IMR-90 (cell line): ENCODE results near the gene LTB4R2. TPM values are rescaled to one million over a fixed set of nuclear protein-coding genes. Genes with fewer than 3 reads are reported as not detected.

Experiments used
- ATAC-seq: fragments of 200-7000 bp; cut with Tn5 transposase; 2 replicates; pipeline ENCODE4 v1.9.1; 2020; ENCODE audit warnings: low read depth, mild to moderate bottlenecking, moderate library complexity
- BruUV-seq: library from RNA; stranded (reverse); fragments of 400-500 nt; replicated peaks from 2 replicates; lab custom pipeline; 2021; lab: Mats Ljungman, UMichigan
- CTCF ChIA-PET: fragments of 300-600 bp; formaldehyde crosslinking; extraction: SDS; loops from one replicate; lab custom pipeline; 2021; ENCODE audit warnings: antibody characterized with exemption; lab: Yijun Ruan, JAX
- POLR2A ChIA-PET: fragments of 300-600 bp; sonication (Branson Sonifier 250); formaldehyde crosslinking; loops from one replicate; lab custom pipeline; 2022; ENCODE audit warnings: antibody characterized with exemption; ENCODE audit not compliant: unreplicated experiment; lab: Charles Lee
- DNase-seq: peaks from one replicate; pipeline ENCODE4 v3.0.0; 2013
- H2AFZ ChIP-seq: replicated peaks from 2 replicates; pipeline ENCODE3; 2013; ENCODE audit warnings: low read length, mild to moderate bottlenecking; ENCODE audit not compliant: poor library complexity
- H2AK5ac ChIP-seq: 2 replicates; pipeline ENCODE4 v1.6.1; 2013; ENCODE audit warnings: low read depth, low read length, inconsistent platforms
- H2AK9ac ChIP-seq: replicated peaks from 2 replicates; pipeline ENCODE3; 2013; ENCODE audit warnings: mild to moderate bottlenecking, low read depth, low read length, moderate library complexity; ENCODE audit not compliant: poor library complexity
- H2BK120ac ChIP-seq: 2 replicates; pipeline ENCODE4 v1.6.1; 2013; ENCODE audit warnings: low read depth, low read length, inconsistent platforms
- H2BK15ac ChIP-seq: 3 replicates; pipeline ENCODE4 v1.6.1; 2013; ENCODE audit warnings: low read depth, low read length, inconsistent platforms
- H2BK20ac ChIP-seq: 2 replicates; pipeline ENCODE4 v1.6.1; 2013; ENCODE audit warnings: low read depth, mild to moderate bottlenecking, inconsistent platforms, low read length, moderate library complexity
- H2BK5ac ChIP-seq: 2 replicates; pipeline ENCODE4 v1.6.1; 2013; ENCODE audit warnings: mild to moderate bottlenecking, low read depth, low read length, inconsistent platforms; ENCODE audit not compliant: poor library complexity, severe bottlenecking
- H3K14ac ChIP-seq: replicated peaks from 2 replicates; pipeline ENCODE4 v1.6.1; 2013; ENCODE audit warnings: low read depth, low read length, inconsistent platforms
- H3K18ac ChIP-seq: 2 replicates; pipeline ENCODE4 v1.6.1; 2013; ENCODE audit warnings: low read depth, low read length, control low read depth
- H3K23ac ChIP-seq: 2 replicates; pipeline ENCODE4 v1.6.1; 2013; ENCODE audit warnings: low read depth, low read length, inconsistent platforms
- H3K27ac ChIP-seq: 2 replicates; pipeline ENCODE4 v1.5.1; 2013; ENCODE audit warnings: mild to moderate bottlenecking, control low read depth, low read length; ENCODE audit not compliant: insufficient read depth
- H3K27me3 ChIP-seq: 2 replicates; pipeline ENCODE4 v1.6.1; 2013; ENCODE audit warnings: low read length; ENCODE audit not compliant: control insufficient read depth, insufficient read depth
- H3K36me3 ChIP-seq: 2 replicates; pipeline ENCODE4 v1.6.1; 2013; ENCODE audit warnings: low read length, mixed read lengths; ENCODE audit not compliant: control insufficient read depth, insufficient read depth
- H3K4ac ChIP-seq: 2 replicates; pipeline ENCODE4 v1.6.1; 2013; ENCODE audit warnings: low read depth, low read length, inconsistent platforms
- H3K4me1 ChIP-seq: 2 replicates; pipeline ENCODE4 v1.6.1; 2013; ENCODE audit warnings: low read length, mixed read lengths; ENCODE audit not compliant: control insufficient read depth, insufficient read depth
- H3K4me2 ChIP-seq: 2 replicates; pipeline ENCODE4 v1.6.1; 2013; ENCODE audit warnings: low read depth, mild to moderate bottlenecking, control low read depth, low read length, moderate library complexity
- H3K4me3 ChIP-seq: 2 replicates; pipeline ENCODE4 v1.5.1; 2013; ENCODE audit warnings: low read depth, mild to moderate bottlenecking, control low read depth, low read length, moderate library complexity; ENCODE audit not compliant: insufficient read depth
- H3K56ac ChIP-seq: 2 replicates; pipeline ENCODE4 v1.6.1; 2013; ENCODE audit warnings: low read length, inconsistent platforms; ENCODE audit not compliant: insufficient read depth; ENCODE audit errors: extremely low read depth
- H3K79me1 ChIP-seq, 2 experiments: 2 replicates each; pipeline ENCODE4 v1.6.1; 2013; ENCODE audit warnings: low read length in 2 of 2, inconsistent platforms in 1 of 2, low read depth in 1 of 2
- H3K9ac ChIP-seq: 2 replicates; pipeline ENCODE4 v1.6.1; 2013; ENCODE audit warnings: low read depth, low read length, control low read depth
- H3K9me1 ChIP-seq: 2 replicates; pipeline ENCODE4 v1.6.1; 2013; ENCODE audit warnings: low read length, inconsistent platforms; ENCODE audit not compliant: insufficient read depth
- H3K9me3 ChIP-seq: 2 replicates; pipeline ENCODE4 v1.6.1; 2013; ENCODE audit warnings: low read length; ENCODE audit not compliant: control insufficient read depth, insufficient read depth
- H4K20me1 ChIP-seq: 2 replicates; pipeline ENCODE4 v1.6.1; 2013; ENCODE audit warnings: low read length, inconsistent platforms; ENCODE audit not compliant: insufficient read depth
- H4K5ac ChIP-seq: 2 replicates; pipeline ENCODE4 v1.6.1; 2013; ENCODE audit warnings: mild to moderate bottlenecking, low read depth, low read length, control low read depth
- H4K8ac ChIP-seq, 2 experiments: 2 replicates each; pipeline ENCODE4 v1.6.1; 2013; ENCODE audit warnings: low read depth in 2 of 2, low read length in 2 of 2, control low read depth in 1 of 2, inconsistent platforms in 1 of 2
- H4K91ac ChIP-seq: 2 replicates; pipeline ENCODE4 v1.6.1; 2013; ENCODE audit warnings: low read depth, low read length, inconsistent platforms; ENCODE audit not compliant: insufficient read depth
- BHLHE40 ChIP-seq: fragments of 150-350 bp; IDR thresholded peaks from 2 replicates; pipeline ENCODE4 v1.6.1; 2016; ENCODE audit warnings: mild to moderate bottlenecking, low read depth, low read length
- CEBPB ChIP-seq: IDR thresholded peaks from 2 replicates; pipeline ENCODE4 v1.6.1; 2012; ENCODE audit warnings: low read depth, low read length, improper control_type of control experiment
- CTCF ChIP-seq: conservative IDR thresholded peaks from 2 replicates; pipeline ENCODE4 v1.5.1; 2012; ENCODE audit warnings: mild to moderate bottlenecking, low read depth, low read length, improper control_type of control experiment
- ELK1 ChIP-seq: fragments of 150-350 bp; IDR thresholded peaks from 2 replicates; pipeline ENCODE4 v1.6.1; 2016; ENCODE audit warnings: low read depth, mild to moderate bottlenecking, low read length, moderate library complexity, borderline replicate concordance
- FOS ChIP-seq: fragments of 150-350 bp; IDR thresholded peaks from 2 replicates; pipeline ENCODE4 v1.6.1; 2016; ENCODE audit warnings: low read depth, low read length
- MAFK ChIP-seq: IDR thresholded peaks from 2 replicates; pipeline ENCODE4 v1.6.1; 2012; ENCODE audit warnings: low read depth, low read length, improper control_type of control experiment
- MAZ ChIP-seq: IDR thresholded peaks from 2 replicates; pipeline ENCODE4 v1.6.1; 2012; ENCODE audit warnings: low read depth, mild to moderate bottlenecking, low read length, improper control_type of control experiment, moderate library complexity, borderline replicate concordance
- MXI1 ChIP-seq: IDR thresholded peaks from 2 replicates; pipeline ENCODE4 v1.6.1; 2012; ENCODE audit warnings: low read depth, mild to moderate bottlenecking, low read length, moderate library complexity, borderline replicate concordance
- POLR2A ChIP-seq: IDR thresholded peaks from 2 replicates; pipeline ENCODE4 v1.6.1; 2012; ENCODE audit warnings: mild to moderate bottlenecking, low read depth, low read length
- RAD21 ChIP-seq: IDR thresholded peaks from 2 replicates; pipeline ENCODE4 v1.6.1; 2012; ENCODE audit warnings: low read length, improper control_type of control experiment
- RCOR1 ChIP-seq: IDR thresholded peaks from 2 replicates; pipeline ENCODE4 v1.6.1; 2012; ENCODE audit warnings: mild to moderate bottlenecking, low read length, improper control_type of control experiment; ENCODE audit not compliant: insufficient replicate concordance
- RFX5 ChIP-seq: IDR thresholded peaks from 2 replicates; pipeline ENCODE4 v1.8.0; 2012; ENCODE audit warnings: low read depth, mild to moderate bottlenecking, low read length, moderate library complexity
- SMC3 ChIP-seq: fragments of 150-350 bp; IDR thresholded peaks from 2 replicates; pipeline ENCODE4 v1.6.1; 2016; ENCODE audit warnings: low read depth, mild to moderate bottlenecking, antibody characterized with exemption, low read length, moderate library complexity
- USF2 ChIP-seq: fragments of 150-350 bp; IDR thresholded peaks from 2 replicates; pipeline ENCODE4 v1.6.1; 2017; ENCODE audit warnings: mild to moderate bottlenecking, antibody characterized with exemption, low read length, low read depth
- WGBS, 2 experiments: methylation state at CpG; one replicate each; pipeline versions ENCODE4 v1.1.5 to v1.1.7; 2013; ENCODE audit warnings: missing lambda C conversion rate in 2 of 2; ENCODE audit not compliant: insufficient read length in 1 of 2; ENCODE audit errors: extremely low coverage in 2 of 2; 5-methylcytosine and 5-hydroxymethylcytosine counted together
- dilution Hi-C: fragments of 300-500 bp; cut with HindIII; formaldehyde crosslinking; loops from one replicate; pipeline ENCODE4 v1.14.3; 2018; ENCODE audit warnings: low sequenced_read_pairs; ENCODE audit not compliant: unreplicated experiment
- in situ Hi-C: fragments of 300-500 bp; cut with MboI; formaldehyde crosslinking; loops from 3 replicates; pipeline ENCODE4 v1.14.3; 2019; ENCODE audit warnings: low sequenced_read_pairs, inconsistent platforms, mixed read lengths
- intact Hi-C: fragments of 100-400 bp; cut with micrococcal nuclease; formaldehyde crosslinking; loops from 2 replicates; pipeline ENCODE4 v1.10.0; 2022
- polyA plus RNA-seq, 3 experiments: library from polyadenylated mRNA; depleted of rRNA; stranded (reverse); fragments of >200 nt; gene quantifications; 2 replicates each; pipeline ENCODE4 v1.2.3, GENCODE V29; 2012; ENCODE audit warnings: low replicate concordance in 1 of 3
- total RNA-seq: library from RNA; depleted of rRNA; stranded (reverse); fragments of >200 nt; gene quantifications from 2 replicates; pipeline ENCODE4 v1.2.3, GENCODE V29; 2012

The LTB4R2 gene
- total and polyA plus RNA-seq, 2 of the 4 experiments (the other 2 are of a cell fraction): 0.72 to 1.7 TPM

GRCh38 chr14:24261969-24262327 lies 48.0 kb upstream of the LTB4R2 start:
- no peak overlapping the region for H3K4me2 ChIP-seq
- H3K4me3 ChIP-seq: no peak overlapping the region
- peaks cover 13% of the 10 kb centered on the region; the same call in 1 of the 2 replicates for H3K36me3 ChIP-seq
- no peak overlapping the region for H3K27ac ChIP-seq
- no peak overlapping the region for H4K8ac ChIP-seq
- no peak overlapping the region for H3K14ac ChIP-seq
- H2BK120ac ChIP-seq: no peak overlapping the region
- no peak overlapping the region for H2AK9ac ChIP-seq
- no peak overlapping the region for H3K4ac ChIP-seq
- DNase-seq (no peak), ATAC-seq (no peak)
- no peak overlapping the region for H3K23ac ChIP-seq
- peaks cover 8% of the 10 kb centered on the region for H3K4me1 ChIP-seq
- no peak overlapping the region for H2BK20ac ChIP-seq
- BruUV-seq: no TSS peak
- H3K18ac ChIP-seq: no peak overlapping the region
- dilution Hi-C loops: no loop called here
- H3K56ac ChIP-seq: no peak overlapping the region
- in situ Hi-C loops: no loop called here
- H2BK5ac ChIP-seq: no peak overlapping the region
- H3K27me3 ChIP-seq: no peaks in the 10 kb centered on the region
- H2AFZ ChIP-seq: no peak overlapping the region
- ChIA-PET POLR2A (no interaction called here), CTCF (interaction anchor here (0.6 to 1.5 kb wide), 3 partner anchors 9 to 1062 kb away, joined by 3 to 4 read pairs (median 3); partner anchors contain the start of gene TINF2)
- peaks cover 16% of the 10 kb centered on the region; the same call in 1 of the 2 replicates for H3K9me1 ChIP-seq
- no peak overlapping the region for H2AK5ac ChIP-seq
- no peak overlapping the region for H3K9ac ChIP-seq
- TF ChIP-seq SMC3 (no peak), BHLHE40 (no peak), MAZ (no peak), RCOR1 (no peak), USF2 (no peak), CEBPB (no peak), MXI1 (no peak), POLR2A (no peak), RAD21 (no peak), ELK1 (no peak), RFX5 (no peak), CTCF (no peak), MAFK (no peak), FOS (no peak)
- 79% methylated on average over 11 of the region's 19 CpGs; no CpG with 5 or more reads in 1 of the 2 experiments for WGBS, 2 experiments
- no peak overlapping the region for H4K91ac ChIP-seq
- no peak overlapping the region for H4K5ac ChIP-seq
- no peaks in the 10 kb centered on the region for H4K20me1 ChIP-seq
- H2BK15ac ChIP-seq: no peak overlapping the region
- H3K9me3 ChIP-seq: no peaks in the 10 kb centered on the region
- intact Hi-C loops: no loop called here
- H3K79me1 ChIP-seq: peaks cover 0 to 2% of the 10 kb centered on the region in 2 experiments; a peak in 1 of 4 replicates
